Parathyroid adenoma (tissue), 2 donors: Measurements from ENCODE around the gene NME4.

Experiments
- H2AFZ ChIP-seq: fragments of 300-600 bp; sonication (generic); one replicate; pipeline ENCODE4 v1.7.0; 2017; ENCODE audit warnings: antibody characterized with exemption, mild to moderate bottlenecking
- H3K27ac ChIP-seq: fragments of 300-600 bp; sonication (generic); one replicate; pipeline ENCODE4 v1.7.0; 2017
- H3K27me3 ChIP-seq: fragments of 300-600 bp; sonication (generic); one replicate; pipeline ENCODE4 v1.7.0; 2017; ENCODE audit warnings: low read length; ENCODE audit not compliant: control insufficient read depth, insufficient read depth
- H3K36me3 ChIP-seq: fragments of 300-600 bp; sonication (generic); one replicate; pipeline ENCODE4 v1.7.0; 2017; ENCODE audit warnings: low read length; ENCODE audit not compliant: control insufficient read depth, insufficient read depth
- H3K4me1 ChIP-seq: fragments of 300-600 bp; sonication (generic); one replicate; pipeline ENCODE4 v1.7.0; 2017; ENCODE audit warnings: control low read depth
- H3K4me2 ChIP-seq: fragments of 300-600 bp; sonication (generic); one replicate; pipeline ENCODE4 v1.7.0; 2017; ENCODE audit warnings: low read length
- H3K4me3 ChIP-seq: fragments of 300-600 bp; sonication (generic); one replicate; pipeline ENCODE4 v1.7.0; 2017; ENCODE audit warnings: low read depth, low read length
- H3K79me2 ChIP-seq: fragments of 300-600 bp; sonication (generic); one replicate; pipeline ENCODE4 v1.7.0; 2017; ENCODE audit warnings: control low read depth
- H3K9ac ChIP-seq: fragments of 300-600 bp; sonication (generic); one replicate; pipeline ENCODE4 v1.7.0; 2017; ENCODE audit warnings: mild to moderate bottlenecking
- H3K9me3 ChIP-seq: fragments of 300-600 bp; sonication (generic); one replicate; pipeline ENCODE4 v1.7.0; 2017; ENCODE audit warnings: low read length; ENCODE audit not compliant: control insufficient read depth
- TF ChIP-seq, protein P1 (sequence below): fragments of 300-600 bp; sonication (generic); IDR thresholded peaks from one replicate; pipeline ENCODE4 v1.7.0; 2017; ENCODE audit warnings: antibody characterized with exemption, mild to moderate bottlenecking
- donor health status: primary hyperparathyroidism.

NME4 gene

DNA sequence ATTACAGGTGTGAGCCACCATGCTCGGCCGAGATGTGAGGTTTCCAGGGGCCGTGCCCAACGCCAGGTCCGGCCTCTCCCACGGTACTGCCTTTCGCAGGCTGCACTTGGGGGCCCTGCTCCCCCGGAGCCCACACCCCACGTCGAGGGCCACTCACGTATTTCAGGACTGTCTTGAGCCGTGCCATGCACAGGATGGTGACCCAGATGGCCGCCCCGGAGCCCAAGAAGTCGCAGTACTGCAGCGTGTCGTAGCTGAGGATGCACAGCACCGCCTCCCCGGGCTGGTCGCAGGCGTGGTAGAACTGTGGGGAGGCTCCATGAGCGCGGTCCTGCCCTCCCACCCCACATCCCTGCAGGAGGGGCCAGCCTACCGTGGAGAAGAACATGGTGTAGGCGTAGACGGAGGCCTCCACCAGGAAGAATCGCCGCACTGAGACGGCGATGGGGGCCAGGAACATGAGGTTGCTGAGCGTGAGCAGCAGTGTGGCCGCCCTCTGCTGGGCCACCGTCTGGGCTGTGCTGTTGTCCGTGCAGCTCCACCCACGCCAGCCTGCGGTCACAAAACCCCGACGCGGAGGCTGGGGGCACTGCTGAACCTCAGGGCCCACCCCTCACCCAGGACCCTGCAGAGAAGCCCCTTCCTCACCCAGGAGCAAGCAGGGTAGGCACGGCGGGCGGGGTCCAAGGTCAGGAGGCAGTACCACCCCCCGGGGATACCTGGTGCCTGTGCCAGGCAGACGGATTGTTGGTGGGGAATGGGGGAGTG is 23.0 kb upstream of the NME4 start:
- Histone ChIP-seq H3K27me3 (no peaks in the 10 kb centered on the region), H3K36me3 (no peaks in the 10 kb centered on the region), H3K4me3 (no peak overlapping the region), H3K9me3 (no peaks in the 10 kb centered on the region), H3K9ac (no peak overlapping the region), H3K4me1 (peaks cover 9% of the 10 kb centered on the region), H3K79me2 (no peaks in the 10 kb centered on the region), H2AFZ (no peak overlapping the region), H3K27ac (no peak overlapping the region), H3K4me2 (no peak overlapping the region)
- TF ChIP-seq, protein P1, sequence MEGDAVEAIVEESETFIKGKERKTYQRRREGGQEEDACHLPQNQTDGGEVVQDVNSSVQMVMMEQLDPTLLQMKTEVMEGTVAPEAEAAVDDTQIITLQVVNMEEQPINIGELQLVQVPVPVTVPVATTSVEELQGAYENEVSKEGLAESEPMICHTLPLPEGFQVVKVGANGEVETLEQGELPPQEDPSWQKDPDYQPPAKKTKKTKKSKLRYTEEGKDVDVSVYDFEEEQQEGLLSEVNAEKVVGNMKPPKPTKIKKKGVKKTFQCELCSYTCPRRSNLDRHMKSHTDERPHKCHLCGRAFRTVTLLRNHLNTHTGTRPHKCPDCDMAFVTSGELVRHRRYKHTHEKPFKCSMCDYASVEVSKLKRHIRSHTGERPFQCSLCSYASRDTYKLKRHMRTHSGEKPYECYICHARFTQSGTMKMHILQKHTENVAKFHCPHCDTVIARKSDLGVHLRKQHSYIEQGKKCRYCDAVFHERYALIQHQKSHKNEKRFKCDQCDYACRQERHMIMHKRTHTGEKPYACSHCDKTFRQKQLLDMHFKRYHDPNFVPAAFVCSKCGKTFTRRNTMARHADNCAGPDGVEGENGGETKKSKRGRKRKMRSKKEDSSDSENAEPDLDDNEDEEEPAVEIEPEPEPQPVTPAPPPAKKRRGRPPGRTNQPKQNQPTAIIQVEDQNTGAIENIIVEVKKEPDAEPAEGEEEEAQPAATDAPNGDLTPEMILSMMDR = no peak

DNA sequence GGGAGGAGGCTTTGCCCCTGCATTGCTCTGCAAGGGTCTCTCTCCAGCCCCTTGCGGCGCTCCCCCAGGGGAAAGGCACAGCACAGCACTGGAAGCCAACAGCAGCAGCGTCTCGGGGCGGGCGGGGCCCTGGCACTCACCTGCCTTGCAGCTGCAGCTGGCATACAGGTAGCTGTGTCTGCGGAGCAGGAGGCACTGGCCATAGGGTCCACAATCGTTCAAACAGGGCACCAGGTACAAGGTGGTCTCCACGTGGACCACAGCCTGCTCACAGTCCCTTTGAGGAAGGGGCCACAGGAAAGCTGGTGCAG is 22.4 kb upstream of the NME4 start:
- Histone ChIP-seq H3K27ac (no peak overlapping the region), H2AFZ (no peak overlapping the region), H3K4me3 (no peak overlapping the region), H3K27me3 (no peaks in the 10 kb centered on the region), H3K4me1 (peaks cover 11% of the 10 kb centered on the region), H3K79me2 (no peaks in the 10 kb centered on the region), H3K4me2 (no peak overlapping the region), H3K9ac (no peak overlapping the region), H3K9me3 (no peaks in the 10 kb centered on the region), H3K36me3 (no peaks in the 10 kb centered on the region)
- TF ChIP-seq, protein P1 = no peak

DNA sequence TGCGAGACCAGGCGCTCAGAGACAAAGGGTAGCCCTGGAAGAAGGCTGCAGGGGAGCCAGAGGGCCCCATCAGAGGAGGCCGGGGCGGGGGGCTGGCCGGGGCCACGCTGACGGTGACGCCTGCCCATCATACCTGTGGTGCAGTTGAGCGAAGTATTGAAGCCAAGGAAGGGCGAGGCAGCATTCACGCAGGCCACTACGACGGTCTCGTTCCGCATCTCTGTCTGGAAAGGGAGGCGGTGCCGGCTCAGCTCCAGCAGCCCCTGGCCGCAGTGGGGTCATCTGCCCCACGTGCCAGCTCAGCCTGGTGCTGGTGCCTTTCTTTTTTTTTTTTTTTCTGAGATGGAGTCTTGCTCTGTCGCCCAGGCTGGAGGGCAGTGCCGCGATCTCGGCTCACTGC is 21.8 kb upstream of the NME4 start:
- Histone ChIP-seq H3K9me3 (no peaks in the 10 kb centered on the region), H3K27ac (no peak overlapping the region), H3K4me3 (no peak overlapping the region), H3K36me3 (no peaks in the 10 kb centered on the region), H3K27me3 (no peaks in the 10 kb centered on the region), H2AFZ (no peak overlapping the region), H3K79me2 (peaks cover 5% of the 10 kb centered on the region), H3K4me2 (no peak overlapping the region), H3K9ac (no peak overlapping the region), H3K4me1 (peaks cover 12% of the 10 kb centered on the region)
- TF ChIP-seq, protein P1 = no peak

DNA sequence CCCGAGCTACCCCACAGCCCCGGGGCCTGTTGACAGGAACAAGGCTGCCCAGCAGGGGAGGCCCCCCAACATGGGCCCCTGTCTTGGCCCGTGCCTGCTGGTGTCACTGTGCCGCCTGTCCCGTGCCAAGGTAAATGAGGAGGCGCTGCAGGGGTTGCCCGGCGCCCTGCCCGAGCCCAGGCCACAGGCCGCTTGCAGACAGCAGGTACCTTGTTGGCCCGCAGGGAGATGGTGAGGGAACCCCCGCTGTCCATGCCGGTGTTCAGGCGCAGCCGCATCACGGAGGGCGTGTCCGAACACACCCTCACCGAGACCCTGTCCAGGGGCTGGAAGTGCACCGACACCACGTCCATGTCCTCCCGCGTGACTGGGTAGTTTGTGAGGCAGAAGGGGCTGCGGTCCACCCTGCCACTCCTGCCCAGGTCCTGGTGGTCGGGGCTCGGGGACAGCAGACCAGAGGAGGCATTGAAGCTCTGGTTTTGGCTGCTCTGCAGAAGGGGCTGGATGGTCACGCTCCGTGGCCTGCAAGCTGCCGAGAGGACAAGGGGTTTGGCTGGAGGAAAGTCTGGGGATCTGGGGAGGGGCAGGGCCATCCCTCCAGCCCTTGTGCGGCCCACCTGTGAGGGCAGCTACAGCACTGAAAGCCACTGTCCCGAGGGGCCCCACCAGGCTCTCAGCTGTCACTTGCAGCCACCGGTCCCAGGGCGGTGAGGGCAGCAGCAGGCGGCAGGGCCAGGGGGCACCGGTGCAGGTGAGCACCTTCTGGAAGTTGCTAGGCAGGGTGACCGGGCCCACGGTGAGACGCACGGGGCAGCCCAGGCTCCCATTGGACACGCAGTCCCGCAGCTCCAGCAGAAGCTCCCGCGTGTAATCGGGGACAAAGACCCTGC is 20.8 kb upstream of the NME4 start:
- H3K9me3 ChIP-seq = no peaks in the 10 kb centered on the region
- TF ChIP-seq, protein P1 = no peak
- H3K27ac ChIP-seq = no peak overlapping the region
- no peak overlapping the region for H3K4me3 ChIP-seq
- no peaks in the 10 kb centered on the region for H3K36me3 ChIP-seq
- H3K4me1 ChIP-seq = peaks cover 8% of the 10 kb centered on the region
- no peak overlapping the region for H2AFZ ChIP-seq
- no peak overlapping the region for H3K4me2 ChIP-seq
- no peak overlapping the region for H3K9ac ChIP-seq
- no peaks in the 10 kb centered on the region for H3K27me3 ChIP-seq
- H3K79me2 ChIP-seq = peaks cover 5% of the 10 kb centered on the region
